OCI-LY7 (cell line): Measurements from ENCODE around the gene SYT14. TPM values are rescaled to one million over a fixed set of nuclear protein-coding genes. Genes with fewer than 3 reads are reported as not detected.
A peak's percentile ranks its signal among the peaks of the same experiment; 100 is the strongest.

Experiments used
- BruUV-seq: library from RNA; stranded (reverse); fragments of 400-500 nt; replicated peaks from 2 replicates; lab custom pipeline; 2021; lab: Mats Ljungman, UMichigan
- CTCF ChIA-PET: fragments of 300-600 bp; sonication (Branson Sonifier 250); formaldehyde crosslinking; loops from one replicate; lab custom pipeline; 2022; ENCODE audit warnings: antibody characterized with exemption; ENCODE audit not compliant: unreplicated experiment; lab: Charles Lee
- POLR2A ChIA-PET: fragments of 300-600 bp; sonication (Branson Sonifier 250); formaldehyde crosslinking; loops from one replicate; lab custom pipeline; 2022; ENCODE audit warnings: antibody characterized with exemption; lab: Charles Lee
- DNase-seq: peaks from one replicate; pipeline ENCODE4 v3.0.0-alpha.2; 2015; ENCODE audit warnings: low spot score
- H2AFZ ChIP-seq: fragments of 200-600 bp; sonication (generic), shearing (Covaris generic); 2 replicates; pipeline ENCODE4 v1.6.1; 2014; ENCODE audit warnings: mild to moderate bottlenecking, antibody characterized with exemption, low read length, moderate library complexity
- H3K27ac ChIP-seq: fragments of 200-600 bp; sonication (generic); 2 replicates; pipeline ENCODE4 v1.5.1; 2014; ENCODE audit warnings: mixed run types, low read depth, mild to moderate bottlenecking, moderate library complexity, low read length, inconsistent platforms; ENCODE audit not compliant: poor library complexity, severe bottlenecking
- H3K36me3 ChIP-seq: fragments of 200-600 bp; sonication (generic); 2 replicates; pipeline ENCODE4 v1.6.1; 2014; ENCODE audit warnings: mild to moderate bottlenecking, antibody characterized with exemption, low read length, moderate library complexity, mixed read lengths; ENCODE audit not compliant: insufficient read depth
- H3K4me1 ChIP-seq: fragments of 200-600 bp; sonication (generic); 2 replicates; pipeline ENCODE4 v1.5.1; 2014; ENCODE audit warnings: mild to moderate bottlenecking, low read length; ENCODE audit not compliant: insufficient read depth, poor library complexity, severe bottlenecking
- H3K4me2 ChIP-seq: fragments of 200-600 bp; sonication (generic); 2 replicates; pipeline ENCODE4 v1.6.1; 2014; ENCODE audit warnings: mild to moderate bottlenecking, low read length
- H3K4me3 ChIP-seq: fragments of 200-600 bp; sonication (generic); 2 replicates; pipeline ENCODE4 v1.5.1; 2014; ENCODE audit warnings: mild to moderate bottlenecking, low read depth, low read length; ENCODE audit not compliant: poor library complexity, severe bottlenecking
- H3K79me2 ChIP-seq: fragments of 200-600 bp; sonication (generic); 2 replicates; pipeline ENCODE4 v1.6.1; 2016; ENCODE audit warnings: low read depth, mild to moderate bottlenecking, low read length, moderate library complexity, mixed read lengths; ENCODE audit not compliant: insufficient read depth
- H3K9me2 ChIP-seq: fragments of 200-600 bp; sonication (generic); 2 replicates; pipeline ENCODE4 v1.6.1; 2016; ENCODE audit warnings: mild to moderate bottlenecking, low read length, mixed read lengths; ENCODE audit not compliant: insufficient read depth
- H3K9me3 ChIP-seq: fragments of 200-600 bp; sonication (generic); 2 replicates; pipeline ENCODE4 v1.6.1; 2014; ENCODE audit warnings: mild to moderate bottlenecking, mixed run types, low read length, mixed read lengths
- H4K20me1 ChIP-seq: fragments of 200-600 bp; sonication (generic); 2 replicates; pipeline ENCODE4 v1.6.1; 2014; ENCODE audit warnings: mild to moderate bottlenecking, antibody characterized with exemption, low read length, moderate library complexity, mixed read lengths; ENCODE audit not compliant: insufficient read depth
- EZH2phosphoT487 ChIP-seq: fragments of 200-600 bp; sonication (generic); IDR thresholded peaks from 2 replicates; pipeline ENCODE4 v1.6.1; 2018; ENCODE audit warnings: low read depth, borderline replicate concordance, mild to moderate bottlenecking, mixed run types, antibody characterized with exemption, low read length, moderate library complexity, mixed read lengths
- intact Hi-C: fragments of 100-400 bp; cut with micrococcal nuclease; formaldehyde crosslinking; loops from one replicate; pipeline ENCODE4 v1.10.0; 2022; ENCODE audit not compliant: unreplicated experiment
- total RNA-seq, 2 experiments: library from RNA; depleted of rRNA in 1 of 2; stranded (reverse); fragments of >200 nt in 1 of 2; shearing (Covaris generic) in 1 of 2; gene quantifications; 2 replicates each; pipeline ENCODE4 v1.2.3, GENCODE V29; 2014 to 2022
- TF ChIP-seq, protein P1 (sequence below): fragments of 200-600 bp; sonication (generic); conservative IDR thresholded peaks from 2 replicates; pipeline ENCODE4 v1.5.1; 2014; ENCODE audit warnings: mild to moderate bottlenecking, antibody characterized with exemption, low read length, moderate library complexity, mixed read lengths

Gene SYT14
- total RNA-seq, 2 experiments from 2014 or later = not detected

DNA sequence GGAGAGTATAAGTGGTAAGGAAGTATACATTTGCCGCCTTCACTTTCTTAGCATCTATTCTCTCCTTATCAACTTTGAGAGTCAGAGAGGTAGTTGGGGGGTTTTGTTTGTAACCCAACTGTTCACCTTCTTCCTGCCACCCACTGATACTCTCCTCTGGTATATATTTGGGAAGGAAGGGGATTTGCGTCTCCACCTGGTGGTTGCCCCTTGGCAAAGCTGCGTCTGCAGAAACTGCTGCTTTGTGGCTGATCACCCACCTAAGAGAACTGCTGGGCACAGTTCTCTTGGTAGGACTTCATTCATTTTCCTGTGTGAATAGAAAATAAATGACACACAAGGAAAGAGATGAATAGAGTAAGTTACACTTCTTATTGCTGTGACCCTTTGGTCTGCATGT is 87.0 kb downstream of the SYT14 start:
- Histone ChIP-seq H3K4me3 (no peak overlapping the region), H2AFZ (no peak overlapping the region), H3K79me2 (no peaks in the 10 kb centered on the region), H3K4me1 (no peaks in the 10 kb centered on the region), H3K9me2 (no peaks in the 10 kb centered on the region), H4K20me1 (no peaks in the 10 kb centered on the region), H3K4me2 (no peak overlapping the region), H3K9me3 (no peaks in the 10 kb centered on the region), H3K27ac (no peak overlapping the region), H3K36me3 (no peaks in the 10 kb centered on the region)
- DNase-seq = no peak
- ChIA-PET POLR2A (no interaction called here), CTCF (no interaction called here)
- no peak for TF ChIP-seq EZH2phosphoT487
- TF ChIP-seq, protein P1, sequence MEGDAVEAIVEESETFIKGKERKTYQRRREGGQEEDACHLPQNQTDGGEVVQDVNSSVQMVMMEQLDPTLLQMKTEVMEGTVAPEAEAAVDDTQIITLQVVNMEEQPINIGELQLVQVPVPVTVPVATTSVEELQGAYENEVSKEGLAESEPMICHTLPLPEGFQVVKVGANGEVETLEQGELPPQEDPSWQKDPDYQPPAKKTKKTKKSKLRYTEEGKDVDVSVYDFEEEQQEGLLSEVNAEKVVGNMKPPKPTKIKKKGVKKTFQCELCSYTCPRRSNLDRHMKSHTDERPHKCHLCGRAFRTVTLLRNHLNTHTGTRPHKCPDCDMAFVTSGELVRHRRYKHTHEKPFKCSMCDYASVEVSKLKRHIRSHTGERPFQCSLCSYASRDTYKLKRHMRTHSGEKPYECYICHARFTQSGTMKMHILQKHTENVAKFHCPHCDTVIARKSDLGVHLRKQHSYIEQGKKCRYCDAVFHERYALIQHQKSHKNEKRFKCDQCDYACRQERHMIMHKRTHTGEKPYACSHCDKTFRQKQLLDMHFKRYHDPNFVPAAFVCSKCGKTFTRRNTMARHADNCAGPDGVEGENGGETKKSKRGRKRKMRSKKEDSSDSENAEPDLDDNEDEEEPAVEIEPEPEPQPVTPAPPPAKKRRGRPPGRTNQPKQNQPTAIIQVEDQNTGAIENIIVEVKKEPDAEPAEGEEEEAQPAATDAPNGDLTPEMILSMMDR = peak; percentile 23; the same call in 1 of the 2 replicates
- BruUV-seq = no TSS peak
- intact Hi-C loops = no loop called here

DNA sequence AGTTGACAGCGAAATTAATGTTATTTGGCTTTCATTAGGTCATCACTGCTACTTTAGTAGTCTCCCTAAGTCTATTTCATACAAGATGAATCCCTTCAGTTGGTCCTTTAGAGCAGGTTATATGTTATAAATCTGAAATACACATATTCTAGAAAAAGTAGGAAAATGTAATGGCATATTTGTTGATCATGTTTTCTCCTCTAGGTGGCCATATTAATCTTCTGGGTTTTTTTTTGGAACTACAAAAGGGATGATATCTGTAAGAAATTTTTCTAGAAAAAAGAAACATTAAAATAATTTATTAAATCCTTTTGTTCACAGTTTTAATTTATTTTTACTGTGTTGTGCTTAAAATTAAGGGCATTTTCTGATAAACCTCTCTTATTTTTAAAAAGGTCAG is 87.9 kb downstream of the SYT14 start:
- no peak for TF ChIP-seq EZH2phosphoT487
- TF ChIP-seq, protein P1 = peak; percentile 39; the same call in 1 of the 2 replicates
- no peaks in the 10 kb centered on the region for H3K36me3 ChIP-seq
- no peaks in the 10 kb centered on the region for H3K4me1 ChIP-seq
- H3K4me3 ChIP-seq = no peak overlapping the region
- no peak overlapping the region for H3K27ac ChIP-seq
- no peaks in the 10 kb centered on the region for H4K20me1 ChIP-seq
- POLR2A ChIA-PET = interaction anchor here (0.5 to 1.0 kb wide), 2 partner anchors 230 to 1136 kb away, joined by 3 read pairs; no protein-coding TSS in a partner anchor
- BruUV-seq = no TSS peak
- H3K9me2 ChIP-seq = no peaks in the 10 kb centered on the region
- no peaks in the 10 kb centered on the region for H3K79me2 ChIP-seq
- CTCF ChIA-PET = no interaction called here
- H2AFZ ChIP-seq = no peak overlapping the region
- no peaks in the 10 kb centered on the region for H3K9me3 ChIP-seq
- no peak overlapping the region for H3K4me2 ChIP-seq
- no peak for DNase-seq
- intact Hi-C loops = no loop called here

DNA sequence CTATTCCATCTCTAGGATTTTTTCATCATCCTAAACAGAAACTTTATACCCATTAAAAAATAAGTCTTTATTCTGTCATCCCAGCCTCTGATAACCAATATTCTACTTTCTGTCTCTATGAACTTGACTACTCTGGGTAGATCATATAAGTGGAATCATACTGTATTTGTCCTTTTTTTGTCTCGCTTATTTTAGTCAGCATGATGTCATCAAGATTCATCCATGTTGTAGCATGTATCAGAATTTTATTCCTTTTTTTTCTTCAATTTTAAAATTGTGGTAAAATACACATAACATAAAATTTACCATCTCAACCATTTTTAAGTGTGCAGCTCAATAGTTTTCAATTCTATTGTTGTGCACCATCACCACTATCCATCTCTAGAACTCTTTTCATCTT is 90.0 kb downstream of the SYT14 start:
- Histone ChIP-seq H3K9me2 (no peaks in the 10 kb centered on the region), H3K4me3 (no peak overlapping the region), H3K36me3 (no peaks in the 10 kb centered on the region), H3K27ac (no peak overlapping the region), H3K4me2 (no peak overlapping the region), H3K9me3 (no peaks in the 10 kb centered on the region), H2AFZ (no peak overlapping the region), H3K79me2 (no peaks in the 10 kb centered on the region), H3K4me1 (no peaks in the 10 kb centered on the region), H4K20me1 (no peaks in the 10 kb centered on the region)
- intact Hi-C loops = no loop called here
- ChIA-PET CTCF (no interaction called here), POLR2A (interaction anchor here (0.6 kb wide), 1 partner anchor 283 kb away, joined by 5 read pairs; no protein-coding TSS in a partner anchor)
- no peak for DNase-seq
- no TSS peak for BruUV-seq
- no peak for TF ChIP-seq EZH2phosphoT487
- TF ChIP-seq, protein P1 = no peak
